CD4-positive, alpha-beta T cell treated with Interleukin-15 for 1 hour (primary cell): ENCODE results near the gene CEP68.
A peak's percentile ranks its signal among the peaks of the same experiment; 100 is the strongest.
"Not testable (repeated sequence)": the region's sequence is repeated elsewhere in the genome, so short reads cannot be mapped to it uniquely, and the experiment has no call there.

Experiments
- DNase-seq: peaks from one replicate; pipeline ENCODE4 v3.0.0-alpha.2; 2020

The CEP68 gene

GRCh38 chr2:65032019-65032975, 23.9 kb upstream of the CEP68 start:
- no peak for DNase-seq

GRCh38 chr2:65033178-65033577, 23.0 kb upstream of the CEP68 start:
- DNase-seq: no peak

- DNase-seq: not testable (repeated sequence)
Observed at GRCh38 chr2:65033667-65034066, 22.5 kb upstream of the CEP68 start.

GRCh38 chr2:65035351-65035943, 20.8 kb upstream of the CEP68 start:
- DNase-seq: no peak

- no peak for DNase-seq
Observed at GRCh38 chr2:65037178-65037577, 19.0 kb upstream of the CEP68 start.

GRCh38 chr2:65039640-65040039, 16.6 kb upstream of the CEP68 start:
- no peak for DNase-seq

GRCh38 chr2:65040400-65041261, 15.6 kb upstream of the CEP68 start:
- DNase-seq: peak; percentile 78

GRCh38 chr2:65043001-65043400, 13.2 kb upstream of the CEP68 start:
- no peak for DNase-seq

GRCh38 chr2:65044097-65044735, 12.0 kb upstream of the CEP68 start:
- no peak for DNase-seq

- DNase-seq: no peak
Observed at GRCh38 chr2:65045651-65046050, 10.6 kb upstream of the CEP68 start.

GRCh38 chr2:65046633-65047407, 9.4 kb upstream of the CEP68 start:
- no peak for DNase-seq

GRCh38 chr2:65049010-65049639, 7.1 kb upstream of the CEP68 start:
- DNase-seq: no peak

- no peak for DNase-seq
Observed at GRCh38 chr2:65050931-65051330, 5.3 kb upstream of the CEP68 start.

- DNase-seq: peak; percentile 64
Observed at GRCh38 chr2:65053199-65053598, 3.0 kb upstream of the CEP68 start.

- no peak for DNase-seq
Observed at GRCh38 chr2:65054749-65055421, 1.3 kb upstream of the CEP68 start.

GRCh38 chr2:65055422-65056214, 598 bp upstream of the CEP68 start:
- peak; percentile 62 for DNase-seq

GRCh38 chr2:65057054-65057375, 799 bp downstream of the CEP68 start:
- DNase-seq: no peak

GRCh38 chr2:65057391-65058052, 1.3 kb downstream of the CEP68 start:
- DNase-seq: peak; percentile 54

- no peak for DNase-seq
Observed at GRCh38 chr2:65059071-65059470, 2.9 kb downstream of the CEP68 start.
